MCF 10A (cell line): ENCODE results near the gene YIPF4. TPM values are rescaled to one million over a fixed set of nuclear protein-coding genes. Genes with fewer than 3 reads are reported as not detected.
"Not testable (repeated sequence)": the region's sequence is repeated elsewhere in the genome, so short reads cannot be mapped to it uniquely, and the experiment has no call there.

Source experiments
- BruUV-seq: library from RNA; stranded (reverse); fragments of 400-500 nt; replicated peaks from 2 replicates; lab custom pipeline; 2021; lab: Mats Ljungman, UMichigan
- CTCF ChIA-PET: fragments of 300-600 bp; sonication (Branson Sonifier 250); formaldehyde crosslinking; extraction: SDS; loops from one replicate; lab custom pipeline; 2021; ENCODE audit warnings: antibody characterized with exemption, inconsistent platforms; lab: Yijun Ruan, JAX
- POLR2A ChIA-PET: fragments of 300-600, 350-650 bp; sonication (Branson Sonifier 250); formaldehyde crosslinking; extraction: SDS; loops from one replicate; lab custom pipeline; 2020; ENCODE audit warnings: antibody characterized with exemption, inconsistent platforms; lab: Yijun Ruan, JAX
- DNase-seq: peaks from one replicate; pipeline ENCODE4 v3.0.0-alpha.2; 2018; ENCODE audit not compliant: unreplicated experiment
- H3K27ac Mint-ChIP-seq: one replicate; pipeline ENCODE4 v1.8.0; 2022; ENCODE audit warnings: mild to moderate bottlenecking, low read depth, mixed read lengths; ENCODE audit not compliant: unreplicated experiment
- H3K27me3 Mint-ChIP-seq: one replicate; pipeline ENCODE4 v1.8.0; 2022; ENCODE audit warnings: mixed read lengths; ENCODE audit not compliant: insufficient read depth, unreplicated experiment
- H3K36me3 Mint-ChIP-seq: one replicate; pipeline ENCODE4 v1.8.0; 2022; ENCODE audit warnings: mild to moderate bottlenecking, moderate library complexity, mixed read lengths; ENCODE audit not compliant: insufficient read depth, unreplicated experiment
- H3K4me1 Mint-ChIP-seq: one replicate; pipeline ENCODE4 v1.8.0; 2022; ENCODE audit warnings: mixed read lengths; ENCODE audit not compliant: insufficient read depth, unreplicated experiment
- H3K4me3 Mint-ChIP-seq: one replicate; pipeline ENCODE4 v1.8.0; 2022; ENCODE audit warnings: mild to moderate bottlenecking, moderate library complexity, mixed read lengths; ENCODE audit not compliant: unreplicated experiment
- H3K9me3 Mint-ChIP-seq: one replicate; pipeline ENCODE4 v1.8.0; 2022; ENCODE audit warnings: mixed read lengths; ENCODE audit not compliant: unreplicated experiment
- CTCF ChIP-seq: fragments of 200-600 bp; IDR thresholded peaks from one replicate; pipeline ENCODE4 v1.8.0; 2022; ENCODE audit warnings: antibody characterized with exemption, mild to moderate bottlenecking; ENCODE audit not compliant: unreplicated experiment
- intact Hi-C: fragments of 100-400 bp; cut with micrococcal nuclease; formaldehyde crosslinking; loops from 2 replicates; pipeline ENCODE4 v1.14.1; 2022
- total RNA-seq: library from RNA; stranded (reverse); gene quantifications from 2 replicates; pipeline ENCODE4 v1.2.3, GENCODE V29; 2022

YIPF4 gene
- total RNA-seq, 1 experiment from 2014 or later, result 67.6 TPM

GRCh38 chr2:32330136-32330535 is 52.4 kb downstream of the YIPF4 start:
- TF ChIP-seq CTCF, result no peak
- POLR2A ChIA-PET, result no interaction called here

GRCh38 chr2:32342801-32343200 is 65.1 kb downstream of the YIPF4 start:
- no peak for TF ChIP-seq CTCF
- H3K4me1 Mint-ChIP-seq, result no peaks in the 10 kb centered on the region
- peak; percentile 20 for DNase-seq
- ChIA-PET CTCF (interaction anchor here (0.7 to 1.0 kb wide), 2 partner anchors 14 to 1863 kb away, joined by 3 read pairs; no protein-coding TSS in a partner anchor), POLR2A (interaction anchor here (0.7 kb wide), 1 partner anchor 154 kb away, joined by 3 read pairs; no protein-coding TSS in a partner anchor)
- no peak overlapping the region for H3K27ac Mint-ChIP-seq
- intact Hi-C loops, result no loop called here
- H3K9me3 Mint-ChIP-seq, result no peaks in the 10 kb centered on the region
- H3K27me3 Mint-ChIP-seq, result no peaks in the 10 kb centered on the region
- H3K36me3 Mint-ChIP-seq, result peaks cover 11% of the 10 kb centered on the region
- no TSS peak for BruUV-seq
- no peak overlapping the region for H3K4me3 Mint-ChIP-seq

More at GRCh38 chr2:32330136-32330535, 52.4 kb downstream of the YIPF4 start:
- intact Hi-C loops, result no loop called here
- no peak overlapping the region for H3K4me3 Mint-ChIP-seq
- no peak for DNase-seq
- H3K9me3 Mint-ChIP-seq, result no peaks in the 10 kb centered on the region
- peaks cover 6% of the 10 kb centered on the region for H3K36me3 Mint-ChIP-seq
- H3K27me3 Mint-ChIP-seq, result no peaks in the 10 kb centered on the region
- H3K4me1 Mint-ChIP-seq, result no peaks in the 10 kb centered on the region
- CTCF ChIA-PET, result interaction anchor here (0.6 kb wide), 1 partner anchor 15 kb away, joined by 6 read pairs; no protein-coding TSS in a partner anchor
- no TSS peak for BruUV-seq
- no peak overlapping the region for H3K27ac Mint-ChIP-seq

GRCh38 chr2:32350797-32351196 is 73.1 kb downstream of the YIPF4 start:
- CTCF ChIA-PET, result not testable (repeated sequence)

GRCh38 chr2:32355976-32356680 is 78.4 kb downstream of the YIPF4 start:
- POLR2A ChIA-PET, result interaction anchor here (0.6 to 1.6 kb wide), 9 partner anchors 17 to 870 kb away, joined by 3 to 7 read pairs (median 5); partner anchors contain the start of gene SLC30A6
- no peaks in the 10 kb centered on the region for H3K9me3 Mint-ChIP-seq
- no peak for DNase-seq

More at GRCh38 chr2:32350797-32351196, 73.1 kb downstream of the YIPF4 start:
- H3K36me3 Mint-ChIP-seq, intact Hi-C loops, DNase-seq, H3K27me3 Mint-ChIP-seq, POLR2A ChIA-PET, H3K27ac Mint-ChIP-seq, H3K9me3 Mint-ChIP-seq, H3K4me1 Mint-ChIP-seq, H3K4me3 Mint-ChIP-seq, BruUV-seq: not testable (repeated sequence)

More at GRCh38 chr2:32355976-32356680, 78.4 kb downstream of the YIPF4 start:
- H3K4me3 Mint-ChIP-seq, result peak overlapping the region; percentile 76
- H3K27ac Mint-ChIP-seq, result peak overlapping the region; percentile 76
- TSS peak; percentile 80 for BruUV-seq
- CTCF ChIA-PET, result interaction anchor here (0.5 kb wide), 1 partner anchor 1903 kb away, joined by 4 read pairs; no protein-coding TSS in a partner anchor
- peaks cover 27% of the 10 kb centered on the region for H3K4me1 Mint-ChIP-seq
- TF ChIP-seq CTCF, result no peak
- peaks cover 9% of the 10 kb centered on the region for H3K36me3 Mint-ChIP-seq
- intact Hi-C loops, result loop anchor here (2.0 kb wide), 1 partner anchor 191 kb away; the partner anchor contains the start of gene SLC30A6
- H3K27me3 Mint-ChIP-seq, result no peaks in the 10 kb centered on the region
